HepG2 (cell line): ENCODE data around the gene PSMB10. TPM values are rescaled to one million over a fixed set of nuclear protein-coding genes. Genes with fewer than 3 reads are reported as not detected.

Source experiments
- ARHGAP35 ChIP-seq: sonication (generic); formaldehyde crosslinking; IDR thresholded peaks from 2 replicates; pipeline ENCODE4 v1.9.0; 2022; ENCODE audit warnings: mild to moderate bottlenecking, inconsistent platforms, moderate library complexity, missing genetic modification reagents, borderline replicate concordance
- GTF3A ChIP-seq: sonication (generic); formaldehyde crosslinking; conservative IDR thresholded peaks from 2 replicates; pipeline ENCODE4 v1.4.0; 2020; ENCODE audit warnings: mild to moderate bottlenecking, missing genetic modification reagents
- KLF16 ChIP-seq, 2 experiments: sonication (generic) in 1 of 2; formaldehyde crosslinking in 1 of 2; IDR thresholded peaks; 2 replicates each; pipeline versions ENCODE4 v1.6.1 to v1.8.0; 2016 to 2023; ENCODE audit warnings: missing genetic modification reagents in 2 of 2, missing compliant biosample characterization in 1 of 2
- MAX ChIP-seq: IDR thresholded peaks from 2 replicates; pipeline ENCODE4 v1.6.1; 2012; ENCODE audit warnings: inconsistent platforms
- MYC ChIP-seq: sonication (generic); formaldehyde crosslinking; IDR thresholded peaks from 2 replicates; pipeline ENCODE4 v1.9.0; 2021; ENCODE audit warnings: missing genetic modification reagents, borderline replicate concordance
- MZF1 ChIP-seq: sonication (generic); formaldehyde crosslinking; IDR thresholded peaks from 2 replicates; pipeline ENCODE4 v1.8.1; 2023; ENCODE audit warnings: mild to moderate bottlenecking, missing genetic modification reagents, borderline replicate concordance
- NFKB2 ChIP-seq: sonication (generic); formaldehyde crosslinking; IDR thresholded peaks from 2 replicates; pipeline ENCODE4 v1.4.0; 2020; ENCODE audit warnings: missing genetic modification reagents, borderline replicate concordance
- RBM22 ChIP-seq: fragments of 200-400 bp; formaldehyde crosslinking; optimal IDR thresholded peaks from 2 replicates; pipeline ENCODE3; 2017; ENCODE audit warnings: mild to moderate bottlenecking, low read length, moderate library complexity
- ZNF207 ChIP-seq: fragments of 450-650 bp; IDR thresholded peaks from 2 replicates; pipeline ENCODE4 v1.6.1; 2016; ENCODE audit warnings: antibody characterized with exemption, borderline replicate concordance
- ZNF280B ChIP-seq: sonication (generic); formaldehyde crosslinking; IDR thresholded peaks from 2 replicates; pipeline ENCODE4 v1.5.0; 2020; ENCODE audit warnings: missing genetic modification reagents, mild to moderate bottlenecking, borderline replicate concordance
- ZNF292 ChIP-seq: sonication (generic); formaldehyde crosslinking; IDR thresholded peaks from 2 replicates; pipeline ENCODE4 v1.8.1; 2022; ENCODE audit warnings: mild to moderate bottlenecking, low read depth, missing genetic modification reagents, borderline replicate concordance
- ZNF609 ChIP-seq: sonication (generic); formaldehyde crosslinking; IDR thresholded peaks from 2 replicates; pipeline ENCODE4 v1.4.0; 2020; ENCODE audit warnings: mild to moderate bottlenecking, missing genetic modification reagents, borderline replicate concordance
- ZNF781 ChIP-seq: sonication (generic); formaldehyde crosslinking; IDR thresholded peaks from 2 replicates; pipeline ENCODE4 v1.5.1; 2020; ENCODE audit warnings: borderline replicate concordance, mild to moderate bottlenecking, missing genetic modification reagents; ENCODE audit errors: not compliant biosample characterization
- polyA plus RNA-seq, 8 experiments: library from polyadenylated mRNA; depleted of rRNA in 3 of 8; stranded (reverse) in 7 of 8; unstranded in 1 of 8; fragments of >200 nt; fragmentation: Illumina TruSeq in 4 of 8; extraction: Trizol in 4 of 8; gene quantifications; 2 replicates each; pipeline versions ENCODE4 v1.2.1 to v1.2.3, GENCODE V29; 2011 to 2016; ENCODE audit warnings: low read depth in 4 of 8, missing spikeins in 1 of 8, mixed read lengths in 1 of 8; ENCODE audit not compliant: insufficient read depth in 1 of 8
- total RNA-seq, 5 experiments: library from RNA; depleted of rRNA; stranded (reverse); fragments of >200 nt; fragmentation: Illumina TruSeq; extraction: Trizol; gene quantifications; 2 replicates each; pipeline ENCODE4 v1.2.3, GENCODE V29; 2016; ENCODE audit warnings: low read depth in 1 of 5
- TF ChIP-seq, protein P1 (sequence below): sonication (generic); formaldehyde crosslinking; IDR thresholded peaks from 2 replicates; pipeline ENCODE4 v1.5.1; 2020; ENCODE audit warnings: mild to moderate bottlenecking, missing genetic modification reagents
- TF ChIP-seq, protein P2 (sequence below): IDR thresholded peaks from 2 replicates; pipeline ENCODE4 v1.6.1; 2016; ENCODE audit warnings: mild to moderate bottlenecking

Gene PSMB10
- total and polyA plus RNA-seq, 2 of the 13 experiments (the other 11 are each of a cell fraction or from before 2014, with no cell fraction given) = 12.7 to 65.9 TPM

DNA sequence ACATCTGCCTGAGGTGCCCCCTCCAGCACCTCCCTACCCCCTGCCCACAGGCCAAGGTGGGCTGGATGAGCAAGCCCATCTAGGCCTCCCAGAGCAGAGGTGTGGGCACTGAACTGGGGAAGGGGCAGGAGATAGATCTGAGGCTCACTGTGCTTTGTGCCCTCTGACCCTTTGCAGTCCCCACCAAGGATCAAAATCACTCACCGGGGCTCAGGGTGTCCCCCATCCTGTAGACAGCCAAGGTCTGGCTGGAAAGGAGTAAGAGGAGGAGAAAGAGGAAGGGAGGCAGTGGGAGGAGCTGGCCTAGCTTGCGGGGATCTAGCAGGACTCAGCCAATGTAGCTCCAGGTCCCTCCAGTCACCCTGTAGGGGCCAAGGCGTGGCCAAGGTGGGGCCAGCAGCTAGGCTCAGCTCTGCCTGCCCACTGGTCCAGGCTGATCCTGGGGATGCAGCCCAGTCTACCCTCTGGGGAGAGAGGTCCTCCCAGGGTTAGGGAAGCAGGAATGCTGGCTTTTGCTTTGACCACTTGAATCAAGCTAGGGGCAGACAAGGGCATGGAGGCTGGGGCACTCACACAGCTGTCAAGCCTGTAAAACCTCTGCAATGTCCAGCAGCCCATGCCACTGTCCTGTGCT is 30.0 kb upstream of the PSMB10 start (continued):
- TF ChIP-seq ARHGAP35 = 0 out of 2 replicates have a peak, but pooled peaks have one; percentile 24
- TF ChIP-seq, protein P1, sequence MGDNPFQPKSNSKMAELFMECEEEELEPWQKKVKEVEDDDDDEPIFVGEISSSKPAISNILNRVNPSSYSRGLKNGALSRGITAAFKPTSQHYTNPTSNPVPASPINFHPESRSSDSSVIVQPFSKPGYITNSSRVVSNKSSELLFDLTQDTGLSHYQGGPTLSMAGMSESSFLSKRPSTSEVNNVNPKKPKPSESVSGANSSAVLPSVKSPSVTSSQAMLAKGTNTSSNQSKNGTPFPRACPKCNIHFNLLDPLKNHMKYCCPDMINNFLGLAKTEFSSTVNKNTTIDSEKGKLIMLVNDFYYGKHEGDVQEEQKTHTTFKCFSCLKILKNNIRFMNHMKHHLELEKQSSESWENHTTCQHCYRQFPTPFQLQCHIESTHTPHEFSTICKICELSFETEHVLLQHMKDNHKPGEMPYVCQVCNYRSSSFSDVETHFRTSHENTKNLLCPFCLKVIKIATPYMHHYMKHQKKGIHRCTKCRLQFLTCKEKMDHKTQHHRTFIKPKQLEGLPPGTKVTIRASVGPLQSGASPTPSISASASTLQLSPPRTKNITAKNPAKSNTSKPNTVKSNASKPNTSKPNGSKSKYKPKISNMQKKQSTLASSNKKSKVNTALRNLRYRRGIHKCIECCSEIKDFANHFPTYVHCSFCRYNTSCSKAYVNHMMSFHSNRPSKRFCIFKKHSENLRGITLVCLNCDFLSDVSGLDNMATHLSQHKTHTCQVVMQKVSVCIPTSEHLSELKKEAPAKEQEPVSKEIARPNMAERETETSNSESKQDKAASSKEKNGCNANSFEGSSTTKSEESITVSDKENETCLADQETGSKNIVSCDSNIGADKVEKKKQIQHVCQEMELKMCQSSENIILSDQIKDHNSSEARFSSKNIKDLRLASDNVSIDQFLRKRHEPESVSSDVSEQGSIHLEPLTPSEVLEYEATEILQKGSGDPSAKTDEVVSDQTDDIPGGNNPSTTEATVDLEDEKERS (CRISPR knock-in tag) = peak; percentile 18; the same call in 1 of the 2 replicates
- TF ChIP-seq ZNF609 (CRISPR knock-in tag) = peak; percentile 53; the same call in 1 of the 2 replicates
- TF ChIP-seq MZF1 = 0 out of 2 replicates have a peak, but pooled peaks have one; percentile 80
- 0 out of 2 replicates have a peak, but pooled peaks have one; percentile 21 for TF ChIP-seq ZNF292 (CRISPR knock-in tag)
- TF ChIP-seq GTF3A (CRISPR knock-in tag) = no peak; the same call in 1 of the 2 replicates
- peak in 1 of 2 experiments; percentile 44; a peak in 1 of 4 replicates for TF ChIP-seq KLF16 (CRISPR knock-in tag; IDR thresholded peaks at IDR 0.05)
- TF ChIP-seq MYC (CRISPR knock-in tag) = peak; percentile 51; the same call in 1 of the 2 replicates
- peak; percentile 46 for TF ChIP-seq ZNF280B (CRISPR knock-in tag)
- TF ChIP-seq MAX = 0 out of 2 replicates have a peak, but pooled peaks have one; percentile 20
- TF ChIP-seq ZNF207 = no peak
- peak; percentile 68 for TF ChIP-seq ZNF781
- peak; percentile 44; the same call in 1 of the 2 replicates for TF ChIP-seq NFKB2 (CRISPR knock-in tag)
- TF ChIP-seq, protein P2, sequence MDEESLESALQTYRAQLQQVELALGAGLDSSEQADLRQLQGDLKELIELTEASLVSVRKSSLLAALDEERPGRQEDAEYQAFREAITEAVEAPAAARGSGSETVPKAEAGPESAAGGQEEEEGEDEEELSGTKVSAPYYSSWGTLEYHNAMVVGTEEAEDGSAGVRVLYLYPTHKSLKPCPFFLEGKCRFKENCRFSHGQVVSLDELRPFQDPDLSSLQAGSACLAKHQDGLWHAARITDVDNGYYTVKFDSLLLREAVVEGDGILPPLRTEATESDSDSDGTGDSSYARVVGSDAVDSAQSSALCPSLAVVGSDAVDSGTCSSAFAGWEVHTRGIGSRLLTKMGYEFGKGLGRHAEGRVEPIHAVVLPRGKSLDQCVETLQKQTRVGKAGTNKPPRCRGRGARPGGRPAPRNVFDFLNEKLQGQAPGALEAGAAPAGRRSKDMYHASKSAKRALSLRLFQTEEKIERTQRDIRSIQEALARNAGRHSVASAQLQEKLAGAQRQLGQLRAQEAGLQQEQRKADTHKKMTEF (CRISPR knock-in tag) = 0 out of 2 replicates have a peak, but pooled peaks have one; percentile 9
- no peak for TF ChIP-seq RBM22
